ENCODE measurements around the gene AGMO. TPM values are rescaled to one million over a fixed set of nuclear protein-coding genes. Genes with fewer than 3 reads are reported as not detected.

The AGMO gene
- total RNA-seq, 6 experiments from 2014 or later, result 20.8 to 58.9 (median 33.7) TPM

DNA sequence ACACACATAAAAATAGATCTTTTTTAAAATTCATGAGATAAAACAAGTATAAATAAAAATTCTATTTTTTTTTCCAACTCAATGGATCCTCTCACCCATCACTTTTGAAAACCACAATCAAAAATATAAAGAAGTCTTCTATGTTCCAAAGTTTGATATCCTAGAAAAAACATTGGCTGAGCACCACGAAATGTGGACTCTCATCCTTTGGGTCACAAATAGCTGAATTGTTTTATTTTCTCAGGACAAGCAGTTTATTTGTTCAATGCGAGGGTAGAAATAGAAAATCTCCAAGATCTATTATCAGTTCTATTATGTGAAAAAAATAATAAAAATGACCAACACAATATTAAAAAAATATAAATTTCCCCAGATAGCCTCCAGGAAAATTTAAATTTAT, 348.7 kb downstream of the AGMO start:
- H3K27ac ChIP-seq, result no peak overlapping the region
- peaks cover 0 to 14% (median 0%) of the 10 kb centered on the region in 4 donors for H3K4me1 ChIP-seq
- ATAC-seq (peak; percentile 68 to 81 (median 76)), DNase-seq (no peak)
- H3K36me3 ChIP-seq, result no peaks in the 10 kb centered on the region
- H3K9me3 ChIP-seq, result no peaks in the 10 kb centered on the region
- no peak overlapping the region for H3K4me3 ChIP-seq
- 16% methylated on average over 2 of the region's 2 CpGs for WGBS (ENCODE audit: insufficient coverage, low coverage, low lambda C conversion rate, missing lambda C conversion rate)
- TF ChIP-seq, protein P1, sequence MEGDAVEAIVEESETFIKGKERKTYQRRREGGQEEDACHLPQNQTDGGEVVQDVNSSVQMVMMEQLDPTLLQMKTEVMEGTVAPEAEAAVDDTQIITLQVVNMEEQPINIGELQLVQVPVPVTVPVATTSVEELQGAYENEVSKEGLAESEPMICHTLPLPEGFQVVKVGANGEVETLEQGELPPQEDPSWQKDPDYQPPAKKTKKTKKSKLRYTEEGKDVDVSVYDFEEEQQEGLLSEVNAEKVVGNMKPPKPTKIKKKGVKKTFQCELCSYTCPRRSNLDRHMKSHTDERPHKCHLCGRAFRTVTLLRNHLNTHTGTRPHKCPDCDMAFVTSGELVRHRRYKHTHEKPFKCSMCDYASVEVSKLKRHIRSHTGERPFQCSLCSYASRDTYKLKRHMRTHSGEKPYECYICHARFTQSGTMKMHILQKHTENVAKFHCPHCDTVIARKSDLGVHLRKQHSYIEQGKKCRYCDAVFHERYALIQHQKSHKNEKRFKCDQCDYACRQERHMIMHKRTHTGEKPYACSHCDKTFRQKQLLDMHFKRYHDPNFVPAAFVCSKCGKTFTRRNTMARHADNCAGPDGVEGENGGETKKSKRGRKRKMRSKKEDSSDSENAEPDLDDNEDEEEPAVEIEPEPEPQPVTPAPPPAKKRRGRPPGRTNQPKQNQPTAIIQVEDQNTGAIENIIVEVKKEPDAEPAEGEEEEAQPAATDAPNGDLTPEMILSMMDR (IDR thresholded peaks at IDR 0.05), result no peak
- no peak for TF ChIP-seq POLR2A (IDR thresholded peaks at IDR 0.05)
- H3K27me3 ChIP-seq, result no peaks in the 10 kb centered on the region
- intact Hi-C loops (cut with DNase I), result no loop called here

DNA sequence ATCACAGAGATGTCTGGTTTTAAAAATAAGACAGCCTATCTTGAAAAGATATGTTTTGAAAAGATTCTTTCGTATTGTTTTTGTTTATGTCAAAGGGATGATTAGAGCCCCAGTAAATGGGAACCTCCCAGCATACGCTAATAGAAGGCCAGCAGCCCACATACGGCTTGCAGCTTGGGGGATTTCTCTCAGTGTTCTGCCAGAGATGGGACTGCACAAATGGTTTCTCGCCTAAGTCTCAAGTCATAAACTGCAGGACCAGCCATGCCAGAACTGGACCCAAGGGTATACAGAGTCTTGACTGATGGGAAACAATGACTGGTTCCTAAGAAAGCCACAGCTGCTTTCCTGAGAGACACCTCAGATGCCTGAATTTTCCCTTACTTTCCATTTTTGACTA, 352.4 kb downstream of the AGMO start:
- Histone ChIP-seq H3K27me3 (no peaks in the 10 kb centered on the region), H3K4me1 (peaks cover 0 to 14% (median 0%) of the 10 kb centered on the region in 4 donors), H3K27ac (no peak overlapping the region), H3K9me3 (no peaks in the 10 kb centered on the region), H3K36me3 (no peaks in the 10 kb centered on the region), H3K4me3 (no peak overlapping the region)
- intact Hi-C loops (cut with DNase I), result no loop called here
- ATAC-seq (no peak), DNase-seq (no peak)
- TF ChIP-seq, protein P1 (IDR thresholded peaks at IDR 0.05), result no peak
- no peak for TF ChIP-seq POLR2A (IDR thresholded peaks at IDR 0.05)
- WGBS (ENCODE audit: insufficient coverage, low coverage, low lambda C conversion rate, missing lambda C conversion rate), result 82% methylated on average over 4 of the region's 4 CpGs

DNA sequence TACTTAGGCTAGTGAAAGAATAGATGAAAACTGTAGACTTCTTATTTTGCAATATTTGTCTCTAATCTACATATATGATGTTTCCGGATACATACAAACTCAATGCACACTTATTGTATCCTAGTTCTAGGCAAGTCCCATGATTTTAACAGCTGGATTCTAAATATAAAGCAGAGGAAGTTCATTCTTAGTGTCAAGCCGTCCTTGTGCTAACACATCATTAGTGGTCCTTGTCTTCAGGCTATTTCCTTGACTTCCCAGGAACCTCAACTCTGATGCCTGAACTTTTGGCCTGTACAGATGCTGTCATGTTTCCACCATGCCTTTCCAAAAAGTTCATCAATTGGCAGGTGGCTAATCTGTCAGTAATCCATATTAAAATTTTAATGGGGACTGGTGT, 357.4 kb downstream of the AGMO start:
- no peak for TF ChIP-seq POLR2A (IDR thresholded peaks at IDR 0.05)
- TF ChIP-seq, protein P1 (IDR thresholded peaks at IDR 0.05), result no peak
- Histone ChIP-seq H3K27ac (no peak overlapping the region), H3K4me3 (no peak overlapping the region), H3K27me3 (no peaks in the 10 kb centered on the region), H3K9me3 (no peaks in the 10 kb centered on the region), H3K4me1 (no peaks in the 10 kb centered on the region), H3K36me3 (no peaks in the 10 kb centered on the region)
- ATAC-seq, result no peak
- no peak for DNase-seq
- intact Hi-C loops (cut with DNase I), result no loop called here
- 65% methylated on average over 2 of the region's 2 CpGs for WGBS (ENCODE audit: insufficient coverage, low coverage, low lambda C conversion rate, missing lambda C conversion rate)

DNA sequence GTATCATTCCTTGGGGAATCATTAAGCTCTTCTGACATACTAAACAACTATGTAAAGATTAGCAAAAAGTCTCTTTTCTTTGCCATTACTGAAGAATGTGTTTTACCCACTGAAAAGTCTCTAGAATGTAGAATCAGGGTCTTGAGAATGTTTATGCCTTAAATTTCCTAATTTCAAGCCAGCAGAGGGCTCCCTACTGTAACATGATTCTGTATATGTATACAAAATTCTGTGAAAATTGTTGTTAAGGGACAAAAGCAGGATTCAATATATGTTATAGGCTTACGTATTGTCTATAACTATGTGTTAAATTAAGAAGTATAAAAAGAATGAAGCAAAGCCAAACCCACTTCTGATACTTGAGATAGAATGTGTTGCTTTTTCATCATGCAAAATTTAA, 362.3 kb downstream of the AGMO start:
- Histone ChIP-seq H3K36me3 (no peaks in the 10 kb centered on the region), H3K27ac (no peak overlapping the region), H3K9me3 (no peaks in the 10 kb centered on the region), H3K27me3 (no peaks in the 10 kb centered on the region), H3K4me3 (no peak overlapping the region), H3K4me1 (no peaks in the 10 kb centered on the region)
- intact Hi-C loops (cut with DNase I), result no loop called here
- ATAC-seq (no peak), DNase-seq (no peak)
- TF ChIP-seq, protein P1 (IDR thresholded peaks at IDR 0.05), result peak; percentile 11 to 39 (median 29)
- no peak for TF ChIP-seq POLR2A (IDR thresholded peaks at IDR 0.05)
- 74% methylated on average over 1 of the region's 1 CpG for WGBS (ENCODE audit: insufficient coverage, low coverage, low lambda C conversion rate, missing lambda C conversion rate)

Measured in right lobe of liver (tissue), 6 donors.